Effector memory CD8-positive, alpha-beta T cell (primary cell): ENCODE results near the gene CUL4B.
"Not testable (repeated sequence)": the region's sequence is repeated elsewhere in the genome, so short reads cannot be mapped to it uniquely, and the experiment has no call there.

Experiments used
- ATAC-seq: fragments of 150-1000 bp; cut with Tn5 transposase; replicated peaks from 2 replicates; pipeline ENCODE4 v1.10.0; 2021; ENCODE audit warnings: mild to moderate bottlenecking, moderate library complexity
- DNase-seq, 3 experiments: peaks; one replicate each; pipeline ENCODE4 v3.0.0; 2021
- H3K27ac Mint-ChIP-seq, 2 donors: one replicate each; pipeline ENCODE4 v1.8.0; 2022; ENCODE audit warnings: mild to moderate bottlenecking in 2 of 2, mixed read lengths in 2 of 2, moderate library complexity in 2 of 2
- H3K27me3 Mint-ChIP-seq, 2 donors: one replicate each; pipeline ENCODE4 v1.8.0; 2022; ENCODE audit warnings: mixed read lengths in 2 of 2
- H3K36me3 Mint-ChIP-seq: one replicate; pipeline ENCODE4 v1.8.0; 2022; ENCODE audit warnings: mild to moderate bottlenecking, moderate library complexity, mixed read lengths; ENCODE audit not compliant: insufficient read depth
- H3K4me1 Mint-ChIP-seq, 2 donors: one replicate each; pipeline ENCODE4 v1.8.0; 2022; ENCODE audit warnings: low read depth in 2 of 2, mixed read lengths in 2 of 2
- H3K4me3 Mint-ChIP-seq, 2 donors: one replicate each; pipeline ENCODE4 v1.8.0; 2022; ENCODE audit warnings: mild to moderate bottlenecking in 2 of 2, mixed read lengths in 2 of 2, moderate library complexity in 2 of 2
- H3K9me3 Mint-ChIP-seq, 2 donors: one replicate each; pipeline ENCODE4 v1.8.0; 2022; ENCODE audit warnings: mixed read lengths in 2 of 2

CUL4B gene

GRCh38 chrX:120499301-120500072 is 61.3 kb downstream of the CUL4B start:
- H3K4me3 Mint-ChIP-seq: no peak overlapping the region
- ATAC-seq (no peak), DNase-seq (no peak)
- H3K9me3 Mint-ChIP-seq: no peaks in the 10 kb centered on the region
- H3K27ac Mint-ChIP-seq: no peak overlapping the region
- H3K4me1 Mint-ChIP-seq: peaks cover 4 to 5% of the 10 kb centered on the region in 2 donors
- no peaks in the 10 kb centered on the region for H3K27me3 Mint-ChIP-seq
- peaks cover 9% of the 10 kb centered on the region for H3K36me3 Mint-ChIP-seq

GRCh38 chrX:120490119-120490518 is 70.6 kb downstream of the CUL4B start:
- not testable (repeated sequence) for H3K4me3 Mint-ChIP-seq, H3K36me3 Mint-ChIP-seq, H3K27me3 Mint-ChIP-seq, H3K27ac Mint-ChIP-seq, DNase-seq, ATAC-seq, H3K9me3 Mint-ChIP-seq
- peaks cover 10 to 17% of the 10 kb centered on the region in 2 donors for H3K4me1 Mint-ChIP-seq

- DNase-seq: no peak
- H3K27me3 Mint-ChIP-seq: no peaks in the 10 kb centered on the region
- peaks cover 4% of the 10 kb centered on the region for H3K36me3 Mint-ChIP-seq
- no peaks in the 10 kb centered on the region for H3K9me3 Mint-ChIP-seq
- peaks cover 10 to 17% of the 10 kb centered on the region in 2 donors for H3K4me1 Mint-ChIP-seq
- no peak for ATAC-seq
- H3K4me3 Mint-ChIP-seq: peak overlapping the region in 1 of 2 donors; percentile 48
- H3K27ac Mint-ChIP-seq: peak overlapping the region in 1 of 2 donors; percentile 35
Measured at GRCh38 chrX:120486786-120487185, 74.0 kb downstream of the CUL4B start.

GRCh38 chrX:120485638-120486520 is 74.9 kb downstream of the CUL4B start:
- peak overlapping the region; percentile 88 to 89 for H3K27ac Mint-ChIP-seq
- H3K4me1 Mint-ChIP-seq: peaks cover 10 to 17% of the 10 kb centered on the region in 2 donors
- no peaks in the 10 kb centered on the region for H3K27me3 Mint-ChIP-seq
- DNase-seq (peak; percentile 27 to 38 (median 32)), ATAC-seq (peak; percentile 74)
- H3K36me3 Mint-ChIP-seq: peaks cover 4% of the 10 kb centered on the region
- peak overlapping the region; percentile 86 for H3K4me3 Mint-ChIP-seq
- no peaks in the 10 kb centered on the region for H3K9me3 Mint-ChIP-seq

- Mint-ChIP-seq H3K27me3 (no peaks in the 10 kb centered on the region), H3K36me3 (peaks cover 4% of the 10 kb centered on the region), H3K9me3 (no peaks in the 10 kb centered on the region), H3K4me3 (peak overlapping the region; percentile 86), H3K27ac (peak overlapping the region; percentile 88 to 89), H3K4me1 (peaks cover 10 to 17% of the 10 kb centered on the region in 2 donors)
- peak; percentile 9 for ATAC-seq
- no peak for DNase-seq
Measured at GRCh38 chrX:120485315-120485637, 75.5 kb downstream of the CUL4B start.

- Mint-ChIP-seq H3K4me3 (no peak overlapping the region), H3K36me3 (no peaks in the 10 kb centered on the region), H3K4me1 (no peaks in the 10 kb centered on the region), H3K27ac (no peak overlapping the region), H3K27me3 (no peaks in the 10 kb centered on the region), H3K9me3 (no peaks in the 10 kb centered on the region)
- DNase-seq (no peak), ATAC-seq (no peak)
Measured at GRCh38 chrX:120477453-120477852, 83.3 kb downstream of the CUL4B start.

- no peaks in the 10 kb centered on the region for H3K4me1 Mint-ChIP-seq
- ATAC-seq (no peak), DNase-seq (no peak)
- H3K4me3 Mint-ChIP-seq: no peak overlapping the region
- no peaks in the 10 kb centered on the region for H3K36me3 Mint-ChIP-seq
- no peaks in the 10 kb centered on the region for H3K27me3 Mint-ChIP-seq
- H3K27ac Mint-ChIP-seq: no peak overlapping the region
- H3K9me3 Mint-ChIP-seq: no peaks in the 10 kb centered on the region
Measured at GRCh38 chrX:120476714-120477113, 84.0 kb downstream of the CUL4B start.

GRCh38 chrX:120475447-120475846 is 85.3 kb downstream of the CUL4B start:
- H3K27ac Mint-ChIP-seq, H3K27me3 Mint-ChIP-seq, H3K4me1 Mint-ChIP-seq, H3K36me3 Mint-ChIP-seq, H3K4me3 Mint-ChIP-seq, H3K9me3 Mint-ChIP-seq: not testable (repeated sequence)
- ATAC-seq (peak; percentile 33), DNase-seq (peak in 1 of 3 experiments; percentile 5)
